Stimulated activated CD8-positive, alpha-beta memory T cell treated with anti-CD3 and anti-CD28 coated beads, Interleukin-4, amount 100 ng/mL, for 4 hours (primary cell): Measurements from ENCODE around the gene DYNLL1.
"Not testable (repeated sequence)": the region's sequence is repeated elsewhere in the genome, so short reads cannot be mapped to it uniquely, and the experiment has no call there.

ENCODE experiments used
- DNase-seq, 2 donors: peaks; one replicate each; pipeline ENCODE4 v3.0.0-alpha.2; 2020; ENCODE audit warnings: low read depth in 2 of 2, low spot score in 1 of 2

The DYNLL1 gene

DNA sequence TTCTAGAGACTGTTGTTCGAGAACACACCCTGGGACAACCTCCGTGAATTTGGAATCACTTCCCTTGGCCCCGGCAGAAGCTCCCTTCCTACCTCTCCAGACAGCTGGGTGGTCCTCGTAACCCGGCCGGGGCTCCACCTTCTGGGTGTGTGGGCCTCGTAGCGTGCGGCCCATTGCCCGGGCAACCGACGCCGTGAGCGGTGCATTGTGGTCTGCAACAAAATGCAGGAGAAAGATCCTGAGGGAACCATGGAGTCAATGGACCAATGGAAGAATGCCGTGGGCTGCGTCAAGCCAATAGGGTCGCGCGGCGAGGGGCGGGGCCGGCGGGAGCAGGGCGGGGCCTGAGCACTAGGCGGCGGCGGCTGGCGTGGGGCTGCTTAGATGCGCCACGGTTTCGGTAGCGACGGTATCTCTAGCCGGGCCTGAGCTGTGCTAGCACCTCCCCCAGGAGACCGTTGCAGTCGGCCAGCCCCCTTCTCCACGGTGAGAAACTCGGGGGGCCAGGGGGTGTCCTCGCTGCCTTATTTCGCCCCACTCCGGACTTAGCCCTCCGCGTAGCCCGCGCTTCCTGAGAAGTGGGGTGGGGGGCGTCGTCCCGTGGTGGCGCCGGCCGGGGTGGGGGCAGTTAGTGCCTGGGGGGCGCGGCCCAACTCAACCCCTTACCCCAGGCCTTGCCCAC lies at the start of gene DYNLL1:
Gene DYNLL1, plus strand, starts transcription at position 383 of the 682 bp plus-strand sequence. CDS start 309 bp downstream, outside the sequence.
- DNase-seq, result peak; percentile 92 to 94

DNA sequence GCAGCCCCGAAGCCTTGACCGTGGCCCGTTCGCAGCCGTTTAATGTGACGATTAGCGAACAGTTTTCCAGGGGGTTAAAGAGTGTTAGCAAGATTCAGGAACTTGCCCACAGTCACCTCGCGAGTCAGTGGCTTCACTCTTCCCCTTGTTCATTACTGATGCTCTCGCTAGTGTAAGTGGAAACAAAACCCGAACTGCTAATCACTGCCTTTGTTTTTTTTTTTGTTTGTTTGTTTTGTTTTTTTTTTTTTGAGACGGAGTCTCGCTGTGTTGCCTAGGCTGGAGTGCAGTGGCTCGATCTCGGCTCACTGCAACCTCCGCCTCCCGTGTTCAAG lies 49.1 kb upstream of the DYNLL1 start:
- DNase-seq, result not testable (repeated sequence)

DNA sequence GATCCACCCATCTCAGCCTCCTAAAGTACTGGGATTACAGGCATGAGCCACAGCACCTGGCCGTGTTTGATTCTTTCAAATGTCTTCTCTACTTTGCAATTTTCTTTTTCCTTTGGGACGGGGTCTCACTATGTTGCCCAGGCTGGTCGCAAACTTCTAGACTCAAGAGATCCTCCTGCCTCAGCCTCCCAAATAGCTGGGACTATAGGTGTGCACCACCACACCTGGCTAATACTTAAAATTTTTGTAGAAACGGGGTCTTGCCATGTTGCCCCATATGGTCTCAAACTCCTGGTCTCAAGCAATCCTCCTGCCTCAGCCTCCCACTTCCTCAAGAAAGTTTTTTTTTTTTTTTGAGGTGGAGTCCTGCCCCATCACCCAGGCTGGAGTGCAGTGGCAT lies 47.9 kb upstream of the DYNLL1 start:
- no peak for DNase-seq

DNA sequence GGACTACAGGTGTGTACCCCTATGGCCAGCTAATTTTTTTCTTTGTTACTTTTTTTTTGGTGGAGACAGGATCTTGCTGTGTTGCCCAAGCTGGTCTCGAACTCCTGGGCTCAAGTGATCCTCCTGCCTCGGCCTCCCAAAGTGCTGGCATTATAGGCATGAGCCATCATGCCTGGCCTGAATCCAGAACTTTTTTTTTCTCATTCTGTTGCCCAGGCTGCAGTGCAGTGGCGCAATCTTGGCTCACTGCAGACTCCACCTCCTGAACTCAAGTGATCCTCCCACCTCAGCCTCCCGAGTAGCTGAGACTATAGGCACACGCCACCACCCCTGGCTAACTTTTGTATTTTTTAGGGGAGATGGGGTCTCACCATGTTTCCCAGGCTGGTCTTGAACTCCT lies 43.4 kb upstream of the DYNLL1 start:
- DNase-seq, result not testable (repeated sequence)

DNA sequence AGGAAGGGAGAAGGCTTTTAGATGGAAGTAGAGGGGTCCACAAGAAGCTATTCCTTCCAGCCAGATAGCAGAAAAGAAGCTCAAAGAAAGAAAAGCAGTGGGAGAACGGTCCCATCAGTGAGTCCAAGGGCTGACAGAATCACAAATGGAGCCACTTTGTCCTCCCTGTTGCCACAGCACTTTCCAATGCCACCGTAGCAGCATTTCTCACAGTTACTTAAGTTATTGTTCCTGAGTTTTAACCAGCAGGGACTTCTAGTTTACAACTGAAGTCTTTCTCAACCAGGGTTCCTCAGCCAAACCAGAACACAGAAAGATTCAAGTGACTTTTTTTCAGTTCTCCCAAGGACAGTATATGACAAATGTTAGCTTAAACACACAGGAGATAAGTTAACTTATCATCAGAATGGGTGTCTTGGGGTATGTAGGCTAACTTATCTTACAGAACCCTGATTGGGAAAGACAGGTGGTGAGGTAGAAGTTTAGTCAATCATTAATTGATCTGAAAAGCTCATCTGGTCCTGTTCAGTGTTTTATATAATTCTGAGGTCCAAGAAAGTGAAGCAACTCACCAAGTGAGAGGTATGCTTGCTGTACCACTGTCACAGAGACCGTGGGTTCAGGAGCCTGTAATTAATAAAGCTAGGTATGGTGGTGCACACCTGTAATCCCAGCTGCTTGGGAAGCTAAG lies 42.7 kb upstream of the DYNLL1 start:
- no peak for DNase-seq

DNA sequence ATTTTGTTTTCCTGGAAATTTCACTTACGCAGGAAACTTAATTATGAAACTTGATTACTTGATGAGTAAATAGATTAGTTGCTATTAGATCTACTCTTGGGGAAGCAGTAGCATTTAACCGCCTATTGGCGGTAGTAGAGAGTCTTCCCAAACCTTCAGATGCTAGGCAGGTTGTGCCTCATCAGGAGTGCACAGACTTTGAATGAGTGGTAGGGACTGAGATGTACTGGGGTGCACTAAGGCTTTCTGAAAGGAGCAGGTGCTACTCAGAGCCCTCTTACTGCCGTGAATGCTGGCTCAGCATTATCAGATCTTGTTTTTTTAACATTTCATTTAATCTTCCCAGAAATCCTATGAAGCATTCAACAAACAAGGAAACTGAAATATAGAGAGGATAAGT lies 41.9 kb upstream of the DYNLL1 start:
- DNase-seq, result no peak

DNA sequence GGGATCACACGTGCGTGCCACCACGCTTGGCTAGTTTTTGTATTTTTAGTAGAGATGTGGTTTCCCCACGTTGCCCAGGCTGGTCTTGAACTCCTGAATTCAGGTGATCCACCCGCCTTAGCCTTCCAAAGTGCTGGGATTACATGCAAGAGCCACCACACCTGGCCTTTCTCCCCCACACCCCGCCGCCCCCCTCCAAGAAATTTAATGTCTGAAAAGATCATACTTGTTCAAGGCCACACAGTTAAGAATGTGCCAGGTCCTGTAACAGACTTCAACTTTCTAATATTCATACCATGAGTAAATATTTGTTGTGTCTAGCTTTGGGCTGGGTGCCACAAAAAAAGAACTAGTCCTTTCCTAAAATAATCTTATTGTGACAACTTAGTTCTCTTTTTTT lies 40.6 kb upstream of the DYNLL1 start:
- DNase-seq, result no peak

DNA sequence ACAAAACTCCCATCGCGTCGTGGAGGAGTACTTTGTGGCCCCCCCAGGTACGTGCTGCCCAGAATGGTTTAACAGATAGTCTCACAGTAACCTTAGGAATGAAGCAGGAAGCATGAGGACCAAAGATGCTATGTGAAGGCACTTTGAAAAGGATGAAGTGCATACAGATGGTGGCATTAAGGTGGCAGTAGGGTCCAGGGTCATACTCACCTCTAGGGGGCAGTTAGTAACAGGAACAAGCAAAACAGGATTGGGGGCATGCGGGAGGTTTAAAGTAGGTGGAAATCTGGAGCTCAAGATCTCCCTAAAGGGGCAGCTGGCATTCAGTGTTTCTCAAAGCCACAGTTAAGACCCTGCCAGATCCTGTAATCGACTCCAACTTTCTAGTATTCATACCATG lies 38.8 kb upstream of the DYNLL1 start:
- no peak for DNase-seq

DNA sequence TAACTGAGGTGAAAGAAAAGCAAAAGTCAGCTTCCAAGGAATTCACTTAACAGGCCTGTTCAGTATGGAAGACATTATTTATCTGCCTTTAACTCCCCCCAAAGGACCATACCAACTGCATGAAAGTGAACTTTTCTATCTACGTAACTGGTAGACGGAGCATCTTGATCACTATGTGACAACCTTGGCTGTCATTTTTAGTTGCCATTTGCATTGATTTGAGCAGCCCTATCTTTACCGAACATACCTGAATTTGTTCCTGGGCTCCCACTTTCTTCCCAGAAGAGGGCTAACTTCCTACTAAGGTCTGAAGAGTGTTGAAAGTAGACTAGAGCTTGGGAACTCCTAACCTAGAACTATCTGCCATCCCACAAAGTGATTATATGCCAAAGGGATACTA lies 35.8 kb upstream of the DYNLL1 start:
- no peak for DNase-seq

DNA sequence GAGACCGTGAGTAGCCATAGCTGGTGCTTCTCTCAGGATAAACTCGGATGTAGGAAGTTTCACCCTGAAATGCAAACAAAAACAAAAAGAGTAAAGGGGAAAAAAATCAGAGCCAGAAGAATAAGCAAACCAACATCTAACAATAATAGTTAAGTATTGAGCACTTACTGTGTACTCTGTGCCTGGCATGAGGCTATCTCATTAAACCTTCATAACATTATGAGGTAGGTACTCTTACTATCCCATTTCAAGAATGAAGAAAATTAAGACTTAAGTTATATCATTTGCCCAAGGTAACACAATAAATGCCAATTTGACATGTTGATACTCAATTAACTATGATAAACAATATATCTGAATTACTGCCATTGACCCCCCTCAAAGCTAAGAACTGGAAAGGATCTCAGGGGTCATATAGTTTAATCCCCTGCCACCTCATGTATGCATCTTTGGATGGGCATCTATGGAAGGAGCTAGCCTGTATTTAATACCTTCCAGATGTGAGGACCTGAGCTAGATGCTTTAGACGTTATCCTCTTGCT lies 33.7 kb upstream of the DYNLL1 start:
- DNase-seq, result no peak

DNA sequence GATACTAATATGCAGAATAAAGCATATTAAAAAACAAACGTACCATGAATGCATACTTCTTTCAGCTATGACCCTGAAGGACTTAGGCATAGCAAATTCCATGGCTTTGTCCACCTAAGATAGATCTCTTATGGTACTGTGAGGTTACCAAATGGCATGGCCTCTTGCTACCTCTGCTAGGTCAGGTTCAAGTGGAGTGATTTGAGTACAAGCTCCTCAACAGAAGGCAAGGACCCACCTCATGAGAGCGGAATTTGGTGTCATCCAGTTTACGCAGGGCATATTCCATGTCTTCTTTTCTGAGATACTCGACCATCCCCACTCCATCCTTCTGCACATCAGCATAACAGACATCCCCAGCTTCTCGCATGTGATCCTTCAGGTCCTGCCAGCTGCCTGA lies 32.2 kb upstream of the DYNLL1 start:
- DNase-seq, result no peak

DNA sequence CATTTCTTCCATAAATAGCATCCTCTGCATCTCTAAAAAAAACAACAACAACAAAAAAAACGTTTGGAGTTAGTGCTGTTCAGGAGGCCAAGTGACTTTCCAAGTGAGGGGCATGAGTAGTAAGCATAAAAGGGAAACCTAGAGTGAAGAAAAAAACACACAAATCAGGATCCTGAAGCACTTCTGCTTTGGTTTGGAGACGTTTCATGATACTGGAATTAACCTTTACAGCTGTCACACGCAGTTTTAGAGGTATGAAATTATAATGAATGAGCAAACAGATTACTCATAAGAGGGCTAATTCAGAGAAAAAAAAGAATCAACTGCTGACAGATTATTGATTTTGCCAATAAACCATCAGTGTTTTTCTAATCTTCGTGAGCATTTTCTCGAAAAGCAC lies 30.2 kb upstream of the DYNLL1 start:
- no peak for DNase-seq

DNA sequence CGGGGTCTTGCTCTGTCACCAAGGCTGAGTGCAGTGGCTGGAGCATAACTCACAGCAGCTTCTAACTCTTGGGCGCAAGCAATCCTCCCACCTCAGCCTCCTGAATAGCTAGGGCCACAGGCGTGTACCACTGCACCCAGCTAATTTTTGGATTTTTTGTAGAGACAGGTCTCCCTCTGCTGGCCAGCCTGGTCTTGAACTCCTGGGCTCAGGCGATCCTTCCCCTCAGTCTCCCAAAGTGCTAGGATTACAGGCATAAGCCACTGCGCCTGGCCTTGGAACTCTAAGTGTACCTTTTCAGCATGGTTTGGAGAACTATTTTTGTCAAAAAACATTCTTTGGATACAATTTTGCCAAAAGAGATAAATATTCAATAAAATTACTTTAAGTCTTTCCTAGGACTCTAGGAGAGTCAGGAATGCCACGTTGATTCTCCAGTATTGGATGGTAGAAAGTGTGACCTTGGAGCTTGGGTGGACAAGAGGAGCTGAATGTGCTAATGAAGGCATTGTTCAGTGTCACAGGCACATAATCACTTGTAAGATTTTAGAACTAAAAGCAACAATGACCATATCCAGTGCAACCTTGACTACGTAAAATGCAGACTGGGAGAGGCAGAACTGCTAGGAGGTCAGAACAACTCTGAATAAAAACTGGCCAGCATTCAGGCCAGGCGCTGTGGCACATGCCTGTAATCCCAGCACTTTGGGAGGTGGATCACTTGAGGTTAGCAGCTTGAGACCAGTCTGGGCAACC lies 29.2 kb upstream of the DYNLL1 start:
- DNase-seq, result no peak

DNA sequence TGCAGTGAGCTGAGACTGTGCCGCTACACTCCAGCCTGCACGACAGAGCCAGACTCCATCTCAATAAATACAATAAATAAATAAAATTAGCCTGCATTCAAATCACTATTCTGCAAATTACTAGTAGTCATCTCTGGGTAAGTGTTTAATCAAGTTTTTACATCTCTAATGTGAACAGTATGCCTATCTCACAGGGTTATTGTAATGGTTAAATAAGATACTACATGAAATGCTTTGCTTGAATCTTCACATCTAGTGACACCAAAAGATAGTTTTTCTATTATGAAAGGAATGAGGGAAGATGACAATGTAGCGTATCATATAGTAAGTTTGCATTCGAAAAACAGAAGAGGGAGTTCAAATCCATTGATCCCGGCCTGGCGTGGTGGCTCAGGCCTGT lies 28.5 kb upstream of the DYNLL1 start:
- no peak for DNase-seq

DNA sequence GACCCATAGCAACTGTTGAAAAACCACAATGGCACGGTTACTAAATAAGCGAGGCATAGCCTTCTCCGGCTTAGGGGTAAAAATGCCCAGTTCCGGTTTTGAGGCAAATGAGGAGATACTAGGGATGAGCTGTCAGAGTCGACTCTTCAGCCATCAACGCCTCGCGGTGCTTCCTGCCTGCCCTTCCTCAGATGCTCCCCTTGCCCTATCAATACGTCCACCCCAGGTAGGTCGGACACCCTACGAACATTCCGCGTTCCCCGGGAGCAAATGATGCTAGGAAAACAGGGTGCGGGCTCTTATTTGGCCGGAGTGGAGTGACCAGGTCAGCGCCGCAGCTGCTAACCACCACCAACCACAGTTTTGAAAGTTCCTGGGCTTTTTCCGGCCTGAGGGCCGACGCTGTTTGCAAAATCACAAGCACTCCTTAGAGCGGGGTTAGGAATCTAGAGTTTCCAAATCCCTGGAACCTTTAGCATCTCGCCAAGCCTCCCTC lies 27.5 kb upstream of the DYNLL1 start:
- DNase-seq, result no peak

DNA sequence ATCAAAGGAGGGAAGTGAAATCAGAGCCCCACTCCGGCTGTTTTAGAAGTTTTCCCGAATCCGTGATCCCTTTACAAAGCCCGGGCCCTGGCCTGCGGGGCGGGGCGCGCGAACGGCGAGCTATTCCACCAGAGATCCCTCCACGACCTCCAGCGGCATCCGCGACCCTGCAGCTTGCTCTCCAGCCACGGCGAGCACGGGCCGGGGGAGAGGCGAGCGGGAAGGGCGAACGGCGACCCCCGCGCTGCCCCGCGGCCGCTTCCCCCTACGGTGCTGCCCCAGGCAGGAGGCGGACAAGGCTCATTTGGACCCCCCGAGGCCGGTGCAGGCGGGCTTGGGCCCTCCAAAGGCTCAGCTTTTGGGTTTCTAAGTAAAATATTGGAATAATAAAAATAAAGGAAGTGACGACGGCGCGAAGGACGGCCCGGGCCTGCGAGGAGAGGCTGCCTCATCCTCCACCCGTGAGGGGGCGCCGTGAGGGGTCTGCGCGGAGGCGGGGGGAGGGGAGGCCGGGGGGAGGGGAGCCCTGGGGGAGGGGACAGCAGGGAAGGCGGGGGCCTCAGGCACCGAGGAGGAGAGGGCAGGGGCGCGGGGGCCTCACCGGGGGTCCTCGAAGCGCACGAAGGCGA lies 27.0 kb upstream of the DYNLL1 start:
- DNase-seq, result peak in 1 of 2 donors; percentile 36

DNA sequence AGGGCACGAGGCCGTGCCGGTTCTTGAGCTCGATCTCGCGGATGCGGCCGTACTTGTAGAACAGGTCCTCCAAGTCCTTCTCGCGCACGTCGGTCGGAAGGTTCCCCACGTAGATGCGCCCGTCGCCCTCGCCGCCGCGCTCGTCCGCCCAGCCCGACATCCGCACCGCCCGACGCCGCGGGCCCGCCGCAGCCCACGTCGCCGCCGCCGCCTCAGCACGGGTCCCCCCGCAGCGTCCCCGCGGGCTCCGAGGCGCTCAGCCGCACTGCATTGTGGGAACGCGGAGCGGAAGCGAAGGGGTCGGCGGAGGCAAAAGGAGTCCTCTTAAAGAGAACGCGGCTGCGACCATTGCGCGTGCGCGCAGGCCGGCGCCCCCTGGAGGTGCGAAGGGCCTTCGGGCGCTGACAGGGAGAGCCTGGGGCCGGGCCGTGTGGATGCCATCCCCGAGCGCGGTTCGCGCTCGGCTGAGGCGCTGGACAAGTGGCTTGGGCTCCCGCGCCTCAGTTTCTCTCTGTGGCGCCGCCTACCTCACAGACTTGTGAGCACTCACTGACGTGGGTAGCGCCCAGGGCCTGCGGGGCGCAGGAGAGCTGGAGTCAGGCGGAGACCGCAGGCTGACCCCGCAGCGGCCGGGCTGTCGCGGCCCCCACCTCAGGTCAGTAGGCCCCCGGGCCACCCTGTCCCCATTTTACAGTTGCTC lies 26.3 kb upstream of the DYNLL1 start, which contains the start of gene SRSF9:
Gene SRSF9, minus strand, starts transcription at position 299 of the 700 bp plus-strand sequence. Its CDS starts 139 bp downstream, at position 160.
- peak; percentile 91 to 95 for DNase-seq

DNA sequence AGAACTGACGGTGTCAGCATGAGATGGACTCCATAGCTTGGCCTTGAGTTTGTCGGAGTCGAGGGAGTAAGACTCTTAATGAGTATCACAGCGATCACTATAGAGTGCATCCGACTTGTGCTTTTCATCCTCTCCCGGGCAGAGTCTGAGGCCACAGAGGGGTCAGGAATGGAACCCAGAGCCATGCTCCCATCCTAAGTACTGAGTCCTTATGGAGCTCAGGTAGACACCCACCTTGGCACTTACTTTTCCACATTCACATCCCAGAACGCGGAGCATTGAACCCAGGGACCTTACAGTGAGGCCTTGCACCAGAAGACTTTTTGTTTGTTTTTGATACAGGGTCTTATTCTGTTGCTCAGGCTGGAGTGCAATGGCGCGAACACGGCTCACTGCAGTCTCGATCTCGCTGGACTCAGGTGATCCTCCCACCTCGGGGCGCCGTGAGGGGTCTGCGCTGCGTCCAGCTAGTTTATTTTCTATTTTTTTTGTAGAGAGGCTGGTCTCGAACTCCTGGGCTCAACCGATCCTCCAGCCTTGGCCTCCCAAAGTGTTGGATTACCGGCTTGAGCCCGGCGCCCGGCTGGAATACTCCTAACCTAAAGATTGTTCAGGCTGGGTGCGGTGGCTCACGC lies 25.6 kb upstream of the DYNLL1 start:
- DNase-seq, result no peak

DNA sequence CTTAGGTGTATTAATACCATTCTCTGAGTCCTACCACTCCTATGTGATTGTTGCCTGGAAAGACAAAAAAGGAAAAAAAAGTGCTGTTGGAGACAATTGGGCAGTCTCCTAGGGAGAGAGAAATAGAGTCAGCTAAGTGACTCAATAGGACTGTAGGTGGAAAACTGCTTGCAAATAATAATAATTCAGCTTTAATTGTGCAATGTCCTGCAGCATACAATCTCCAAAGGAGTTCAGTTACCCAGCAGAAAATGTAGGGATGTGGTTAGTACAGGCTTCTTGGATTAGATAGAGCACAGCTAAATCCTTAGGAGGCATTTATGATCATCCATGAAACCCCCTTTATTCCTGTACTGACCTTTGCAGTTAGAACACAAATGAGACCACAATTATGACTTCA lies 23.4 kb upstream of the DYNLL1 start:
- no peak for DNase-seq
